ENCODE data around the gene CCDC120. TPM values are rescaled to one million over a fixed set of nuclear protein-coding genes. Genes with fewer than 3 reads are reported as not detected.

CCDC120 gene
- total and polyA plus RNA-seq, 9 of the 15 experiments (the other 6 are each of a cell fraction or from before 2014, with no cell fraction given): 0.13 to 3.6 (median 0.54) TPM

- TF ChIP-seq ZNF57 (CRISPR knock-in tag; IDR thresholded peaks at IDR 0.05): no peak
- TF ChIP-seq STAT6 (CRISPR knock-in tag; IDR thresholded peaks at IDR 0.05): no peak
- TF ChIP-seq THAP7 (CRISPR knock-in tag; IDR thresholded peaks at IDR 0.05): no peak
- TF ChIP-seq ZNF217 (CRISPR knock-in tag; IDR thresholded peaks at IDR 0.05): no peak
- TF ChIP-seq TRIM25 (IDR thresholded peaks at IDR 0.05; ENCODE audit: borderline replicate concordance): no peak
These were observed 57.3 kb downstream of the CCDC120 start (continued) for GRCh38 chrX:49116076-49116475.

GRCh38 chrX:49116716-49117115, 57.9 kb downstream of the CCDC120 start:
- Histone ChIP-seq H3K4me3 (no peak overlapping the region), H3K4me1 (replicated peaks in 1 of 2; ENCODE audit: control insufficient read depth in 2 of 2, insufficient read depth in 2 of 2, low read length in 2 of 2) (peaks cover 0 to 3% of the 10 kb centered on the region in 2 experiments; a peak in 3 of 5 replicates), H3K27ac (ENCODE audit: extremely low read depth, low read depth, low read length) (no peak overlapping the region), H3K4me2 (ENCODE audit: insufficient read depth, low read length) (no peak overlapping the region), H4K20me1 (replicated peaks; ENCODE audit: control insufficient read depth, insufficient read depth, low read length) (no peaks in the 10 kb centered on the region), H3K36me3 (ENCODE audit: control insufficient read depth, insufficient read depth, low read length) (peaks cover 81% of the 10 kb centered on the region), H2AFZ (ENCODE audit: low read depth, low read length) (no peak overlapping the region), H3K9me3 (replicated peaks; ENCODE audit: control insufficient read depth, insufficient read depth, low read depth, low read length) (no peaks in the 10 kb centered on the region), H3K79me2 (ENCODE audit: control insufficient read depth, insufficient read depth, low read length) (no peaks in the 10 kb centered on the region), H3K9me1 (ENCODE audit: control insufficient read depth, insufficient read depth, low read length) (no peaks in the 10 kb centered on the region), H3K27me3 (ENCODE audit: control insufficient read depth in 2 of 2, insufficient read depth in 2 of 2, low read length in 2 of 2) (no peaks in the 10 kb centered on the region), H3K9ac (ENCODE audit: insufficient read depth in 1 of 2, low read depth in 2 of 2, low read length in 2 of 2) (no peak overlapping the region)
- no peak for ATAC-seq
- POLR2A ChIA-PET: interaction anchor here (1.4 kb wide), 1 partner anchor 18 kb away, joined by 4 read pairs; no protein-coding TSS in a partner anchor
- DNase-seq (ENCODE audit: extremely low read depth in 1 of 4, low spot score in 3 of 4): no peak
- 92% methylated on average over 2 of the region's 5 CpGs for WGBS (ENCODE audit: insufficient coverage, low coverage, missing lambda C conversion rate)
- BruUV-seq (replicated peaks): no TSS peak
- CTCF ChIA-PET (ENCODE audit: low intra/inter-chr PET ratio): no interaction called here
- no peak for FAIRE-seq
- in situ Hi-C loops (cut with MboI) (no loop called here), intact Hi-C loops (cut with micrococcal nuclease) (no loop called here)
- TF ChIP-seq YY1 (IDR thresholded peaks at IDR 0.05; ENCODE audit: borderline replicate concordance in 1 of 3, control insufficient read depth in 1 of 3, extremely low read depth in 1 of 3, insufficient read depth in 3 of 3, insufficient read length in 1 of 3, insufficient replicate concordance in 2 of 3, low read depth in 1 of 3, low read length in 2 of 3): no peak
- TF ChIP-seq SMAD3 (CRISPR knock-in tag; conservative IDR thresholded peaks at IDR 0.05): no peak
- no peak for TF ChIP-seq LARP7 (IDR thresholded peaks at IDR 0.05)
- no peak for TF ChIP-seq FOXP4 (CRISPR knock-in tag; IDR thresholded peaks at IDR 0.05; ENCODE audit: borderline replicate concordance)
- no peak for TF ChIP-seq E2F4 (CRISPR knock-in tag; IDR thresholded peaks at IDR 0.05; ENCODE audit: low read depth)
- no peak for TF ChIP-seq ZNF507 (tag; conservative IDR thresholded peaks at IDR 0.05)
